ENCODE results near the gene COX7A1.

GRCh38 chr19:36106991-36107390, 45.3 kb downstream of the COX7A1 start:
- no peak for TF ChIP-seq POLR2A (IDR thresholded peaks at IDR 0.05)
- no peak for TF ChIP-seq CTCF (IDR thresholded peaks at IDR 0.05 in 8 of 11, conservative IDR thresholded peaks at IDR 0.05 in 3 of 11)

All from spleen (tissue), 7 donors.